GM19351 (cell line): ENCODE results near the gene GJA5.
"Not testable (repeated sequence)": the region's sequence is repeated elsewhere in the genome, so short reads cannot be mapped to it uniquely, and the experiment has no call there.

Source experiments
- ATAC-seq: cut with Tn5 transposase; IDR thresholded peaks from one replicate; pipeline ENCODE4 v1.9.1; 2021; ENCODE audit warnings: mild to moderate bottlenecking, moderate library complexity; ENCODE audit not compliant: unreplicated experiment

Gene GJA5

DNA sequence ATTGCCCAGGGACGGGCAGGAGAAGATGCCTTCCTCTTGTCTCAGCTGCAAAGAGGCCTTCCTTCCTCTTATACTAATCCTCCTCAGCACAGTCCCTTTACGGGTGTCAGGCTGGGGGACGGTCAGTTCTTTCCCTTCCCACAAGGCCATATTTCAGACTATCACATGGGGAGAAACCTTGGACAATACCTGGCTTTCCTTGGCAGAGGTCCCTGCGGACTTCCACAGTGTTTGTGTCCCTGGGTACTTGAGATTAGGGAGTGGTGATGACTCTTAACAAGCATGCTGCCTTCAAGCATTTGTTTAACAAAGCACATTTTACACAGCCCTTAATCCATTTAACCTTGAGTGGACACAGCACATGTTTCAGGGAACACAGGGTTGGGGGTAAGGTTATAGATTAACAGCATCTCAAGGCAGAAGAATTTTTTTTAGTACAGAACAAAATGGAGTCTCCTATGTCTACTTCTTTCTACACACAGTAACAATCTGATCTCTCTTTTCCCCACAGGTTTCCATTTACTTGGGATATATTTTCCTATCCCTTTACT is 26.0 kb downstream of the GJA5 start:
- not testable (repeated sequence) for ATAC-seq

DNA sequence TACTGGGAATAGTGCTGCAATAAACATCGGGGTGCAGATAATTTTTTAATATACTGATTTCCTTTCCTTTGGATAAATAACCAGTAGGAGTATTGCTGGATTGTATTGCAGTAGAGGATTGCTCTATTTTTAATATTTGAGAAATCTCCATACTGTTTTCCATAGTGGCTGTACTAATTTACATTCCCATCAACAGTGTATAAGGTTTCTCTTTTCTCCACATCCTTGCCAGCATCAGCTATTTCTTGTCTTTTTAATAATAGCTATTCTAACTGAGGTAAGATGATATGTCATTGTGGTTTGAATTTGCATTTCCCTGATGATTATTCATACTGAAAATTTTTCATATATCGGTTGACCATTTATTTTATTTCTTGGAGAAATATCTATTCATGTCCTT is 31.1 kb downstream of the GJA5 start:
- ATAC-seq = no peak

DNA sequence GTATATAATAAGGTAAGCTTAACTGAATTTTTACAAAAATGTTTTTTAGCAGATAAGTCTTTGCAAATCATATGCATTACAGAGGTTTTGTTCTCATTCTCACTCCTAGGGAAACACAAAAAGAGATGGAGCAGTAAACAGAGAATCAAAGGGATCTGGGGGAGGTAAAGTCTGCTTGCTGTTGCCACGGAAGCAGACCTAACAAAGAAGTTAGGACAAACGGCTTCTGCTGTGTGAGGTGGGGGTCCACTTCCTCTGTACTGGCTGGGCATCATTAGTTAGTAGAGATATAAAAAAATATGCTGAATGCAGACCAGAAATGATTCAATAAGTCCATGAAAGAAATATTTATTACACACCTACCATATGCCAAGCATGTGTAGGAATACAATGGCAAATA is 34.2 kb downstream of the GJA5 start:
- no peak for ATAC-seq

DNA sequence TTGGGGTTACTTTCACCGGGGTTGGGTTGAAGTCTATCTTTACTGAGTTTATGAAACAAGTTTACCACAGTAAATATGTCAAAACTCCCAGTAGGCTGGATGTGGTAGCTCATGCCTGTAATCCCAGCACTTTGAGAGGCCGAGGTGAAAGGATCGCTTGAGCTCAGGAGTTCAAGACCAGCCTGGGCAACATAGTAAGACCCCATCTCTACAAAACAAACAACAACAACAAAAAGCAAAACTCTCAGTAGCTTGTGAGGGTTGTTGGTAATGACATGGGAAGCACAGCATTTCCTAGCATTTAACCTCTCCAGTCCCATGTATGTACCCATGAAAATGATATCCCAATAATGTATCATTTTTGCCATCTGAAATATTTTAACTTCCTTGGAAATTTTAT is 34.7 kb downstream of the GJA5 start:
- ATAC-seq = no peak

DNA sequence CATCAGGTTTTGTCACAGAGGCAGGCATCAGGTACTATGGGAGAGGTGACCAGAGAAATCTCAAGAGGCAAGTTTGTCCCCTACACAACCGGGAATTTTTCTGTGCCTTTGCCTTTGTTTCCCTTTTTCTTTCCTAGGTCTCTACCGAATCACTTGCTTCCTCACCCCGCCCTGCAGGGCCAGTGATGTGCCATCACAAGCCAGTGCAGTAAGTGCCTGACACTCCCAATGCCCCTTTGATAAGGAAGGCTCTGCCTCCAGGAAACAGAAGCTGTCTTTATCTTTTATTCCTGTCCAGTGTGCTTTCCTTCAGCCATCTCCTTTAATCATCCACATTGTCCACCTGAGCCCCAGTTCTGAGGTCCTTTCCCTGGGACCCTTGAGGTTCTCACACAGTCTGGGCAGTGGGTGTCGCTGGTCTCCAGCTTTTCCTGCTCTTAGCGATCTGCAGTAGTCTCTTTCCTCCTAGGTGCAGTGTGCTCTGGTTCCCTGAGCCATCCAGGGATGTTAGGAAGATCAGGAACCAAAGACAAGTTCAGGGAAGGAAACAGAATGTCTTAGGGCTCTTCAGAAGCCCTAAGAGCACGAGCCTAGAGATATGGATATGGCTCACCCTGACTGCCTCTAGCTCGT is 36.6 kb downstream of the GJA5 start:
- no peak for ATAC-seq

DNA sequence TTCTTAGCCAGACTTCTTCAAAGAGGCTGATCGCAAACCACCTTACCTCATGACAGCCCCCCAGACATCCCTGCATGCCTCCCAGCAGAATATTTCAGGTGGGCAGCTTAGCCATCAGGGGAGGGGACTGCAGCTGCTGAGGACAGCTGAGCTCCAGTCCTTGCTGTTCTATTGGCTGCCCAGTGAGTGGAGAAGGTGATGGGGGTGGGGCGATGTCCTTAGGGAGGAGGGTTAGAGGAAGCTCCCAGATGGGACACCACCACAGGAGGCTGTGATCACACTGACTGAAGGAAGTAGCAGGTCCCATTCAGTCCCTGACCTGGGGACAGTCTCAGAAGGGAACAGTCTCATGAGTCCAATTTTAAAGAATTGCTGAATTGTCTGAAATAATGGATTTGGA is 38.3 kb downstream of the GJA5 start:
- no peak for ATAC-seq

DNA sequence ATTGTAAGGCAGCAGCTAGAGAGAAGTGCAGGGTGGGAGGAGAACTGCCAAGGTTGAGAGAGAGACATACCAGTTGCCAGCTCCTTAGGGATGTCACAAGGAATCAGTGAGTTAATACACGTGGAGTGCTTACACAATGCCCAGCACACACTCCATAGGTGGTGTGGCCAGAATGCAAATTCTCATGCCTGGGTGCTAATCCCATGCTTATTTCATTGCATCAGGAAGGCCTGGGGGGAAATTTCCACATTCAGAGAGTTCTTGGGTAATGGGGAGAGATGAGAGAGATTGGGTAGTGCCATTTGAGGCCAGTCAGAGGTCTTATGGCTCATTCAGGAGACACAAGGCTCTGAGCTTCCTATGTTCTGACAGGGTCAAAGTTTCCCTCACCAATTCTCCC is 38.7 kb downstream of the GJA5 start:
- ATAC-seq = no peak

DNA sequence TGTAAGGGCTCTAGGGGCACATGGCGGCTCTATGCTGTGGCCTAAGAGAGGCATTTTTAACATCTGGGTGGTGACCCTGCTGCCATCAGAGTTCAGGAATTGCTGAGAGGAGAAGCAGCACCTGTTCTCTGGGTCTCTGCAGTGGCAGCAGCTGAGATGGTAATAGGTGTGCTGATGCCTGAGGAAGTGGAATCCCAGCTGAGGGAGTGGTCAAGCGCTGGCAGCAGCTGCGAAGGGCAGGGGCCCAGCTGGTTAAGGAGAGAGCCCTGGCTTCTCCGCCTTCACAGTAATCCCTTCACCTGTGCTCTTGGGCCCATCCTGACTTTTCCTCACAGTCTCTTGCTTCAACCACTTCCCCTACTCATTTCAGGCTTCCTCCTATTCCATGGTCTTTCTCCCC is 39.8 kb downstream of the GJA5 start:
- ATAC-seq = no peak

DNA sequence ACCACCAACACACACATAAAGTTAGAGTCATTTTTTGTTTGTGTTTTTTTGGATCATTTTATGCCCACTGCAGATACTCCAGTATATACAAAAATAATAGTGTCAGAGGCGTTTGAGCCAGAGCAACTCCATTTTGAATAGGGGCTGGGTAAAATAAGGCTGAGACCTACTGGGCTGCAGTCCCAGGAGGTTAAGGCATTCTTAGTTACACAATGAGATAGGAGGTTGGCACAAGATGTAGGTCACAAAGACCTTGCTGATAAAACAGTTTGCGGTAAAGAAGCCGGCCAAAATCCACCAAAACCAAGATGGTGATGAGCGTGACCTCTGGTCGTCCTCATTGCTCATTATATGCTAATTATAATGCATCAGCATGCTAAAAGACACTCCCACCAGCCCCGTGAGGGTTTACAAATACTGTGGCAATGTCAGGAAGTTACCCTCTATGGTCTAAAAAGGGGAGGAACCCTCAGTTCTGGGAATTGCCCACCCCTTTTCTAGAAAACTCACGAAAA is 40.6 kb downstream of the GJA5 start:
- ATAC-seq = no peak

DNA sequence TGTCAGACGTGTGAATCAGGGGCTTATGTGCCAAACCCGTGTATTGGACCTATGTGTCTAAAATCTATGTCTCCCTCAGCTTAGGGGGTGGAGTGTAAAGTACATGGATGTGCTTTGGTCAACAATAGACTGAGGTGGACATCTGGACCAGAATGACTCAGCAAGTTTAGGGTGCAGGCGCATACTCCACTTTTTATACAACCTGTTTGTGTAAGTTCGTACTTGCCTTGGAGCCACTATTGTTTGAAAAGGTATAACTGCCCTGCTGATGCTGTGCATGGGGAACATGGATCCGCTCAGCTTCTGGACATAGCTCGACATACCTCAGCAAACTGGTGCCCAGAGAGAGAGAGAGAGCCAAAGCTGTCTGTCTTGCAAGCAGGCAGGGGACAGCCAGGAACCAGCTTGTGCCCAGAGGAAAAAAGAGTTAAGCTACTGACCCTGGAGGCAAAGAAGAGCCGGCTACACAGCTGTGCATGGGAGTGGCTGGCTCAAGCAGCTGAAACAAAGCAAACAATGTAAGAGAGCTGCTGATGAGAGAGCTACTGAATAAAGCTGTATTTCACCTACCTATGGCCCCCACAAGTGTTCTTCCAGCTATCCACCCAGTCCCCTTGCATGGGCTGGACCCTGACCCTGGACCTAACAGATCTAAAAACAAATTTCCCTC is 41.2 kb downstream of the GJA5 start:
- no peak for ATAC-seq

DNA sequence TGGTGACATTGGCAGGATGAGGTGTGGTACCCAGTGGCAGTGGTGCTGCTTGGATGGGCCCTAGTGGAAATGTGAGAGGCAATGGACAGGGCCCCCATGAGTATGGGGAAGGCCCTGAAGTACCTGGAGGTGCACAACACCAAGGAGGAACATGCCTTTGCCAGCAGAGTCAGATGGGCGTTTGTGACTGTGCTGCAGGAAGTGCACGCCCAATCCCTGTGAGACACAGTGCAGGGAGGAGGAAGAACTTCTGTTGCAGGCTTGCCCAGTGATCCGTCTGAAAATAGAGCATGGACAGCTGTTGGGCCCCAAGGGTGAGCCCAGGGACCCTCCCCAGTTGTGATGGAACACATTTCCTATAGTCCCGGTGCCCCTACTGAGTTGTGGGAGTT is 42.7 kb downstream of the GJA5 start:
- no peak for ATAC-seq

DNA sequence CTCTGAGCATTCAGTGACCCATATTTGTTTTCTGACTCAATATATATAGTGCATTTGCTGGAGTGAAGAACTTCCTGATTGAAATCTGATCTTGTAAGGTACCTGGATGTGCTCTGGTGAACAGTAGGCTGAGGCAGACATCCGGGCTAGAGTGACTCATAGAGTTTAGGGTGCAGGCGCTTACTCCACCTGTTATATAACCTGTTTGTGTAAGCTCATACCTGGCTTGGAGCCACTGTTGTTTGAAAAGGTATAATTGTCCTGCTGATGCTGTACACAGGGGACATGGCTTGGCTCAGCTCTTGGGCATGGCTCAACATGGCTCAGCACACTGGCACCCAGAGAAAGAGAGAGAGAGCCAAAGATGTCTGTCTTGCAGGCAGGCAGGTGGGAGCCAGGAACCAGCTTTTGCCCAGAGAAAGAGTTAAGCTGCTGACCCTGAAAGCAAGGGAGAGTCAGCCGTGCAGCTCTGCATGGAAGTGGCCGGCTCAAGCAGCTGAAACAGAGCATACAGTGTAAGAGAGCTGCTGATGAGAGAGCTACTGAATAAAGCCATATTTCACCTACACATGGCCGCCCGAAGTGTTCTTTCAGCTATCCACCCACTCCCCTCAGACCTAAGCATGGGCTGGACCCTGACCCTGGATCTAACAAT is 43.2 kb downstream of the GJA5 start:
- no peak for ATAC-seq

DNA sequence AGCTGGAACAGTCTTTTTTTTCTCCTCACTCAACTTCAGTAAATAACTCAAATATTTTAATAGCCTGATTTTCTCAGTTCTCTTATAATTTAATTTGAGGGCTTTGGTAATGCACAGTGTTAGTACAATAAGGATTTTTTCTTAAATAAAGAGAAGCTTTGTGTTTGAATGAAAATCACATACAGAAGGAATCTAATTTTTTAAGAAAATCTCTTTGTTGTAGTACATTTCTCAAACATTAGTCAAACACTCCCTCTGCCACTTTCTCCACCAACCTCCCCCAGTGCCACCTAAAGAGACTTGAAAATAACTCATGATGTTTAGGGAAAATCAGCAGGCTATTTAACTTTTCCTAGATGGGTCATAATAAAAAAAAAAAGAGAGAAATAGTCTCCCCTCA is 47.8 kb downstream of the GJA5 start:
- ATAC-seq = no peak
